HL-60 (cell line): ENCODE results near the gene NEK10.

Experiments
- DNase-seq, 2 experiments: peaks; one replicate each; pipeline ENCODE4 v3.0.0-alpha.2; 2010 to 2020; ENCODE audit warnings: low read depth in 1 of 2, low spot score in 1 of 2
- H3K27ac ChIP-seq: fragments of 250-450 bp; sonication (Bioruptor Pico); replicated peaks from 2 replicates; pipeline ENCODE4 v1.5.1; 2020; ENCODE audit warnings: mild to moderate bottlenecking, moderate library complexity
- H3K27me3 ChIP-seq: fragments of 250-450 bp; sonication (Bioruptor Pico); 2 replicates; pipeline ENCODE4 v1.5.1; 2021; ENCODE audit warnings: mild to moderate bottlenecking, moderate library complexity; ENCODE audit not compliant: insufficient read depth, poor library complexity, severe bottlenecking
- H3K4me3 ChIP-seq: replicated peaks from 2 replicates; pipeline ENCODE4 v1.5.1; 2011; ENCODE audit warnings: mild to moderate bottlenecking, control low read depth, low read length; ENCODE audit not compliant: insufficient read depth
- GABPA ChIP-seq: IDR thresholded peaks from 2 replicates; pipeline ENCODE4 v1.6.1; 2012; ENCODE audit warnings: low read depth
- POLR2AphosphoS5 ChIP-seq: IDR thresholded peaks from 2 replicates; pipeline ENCODE4 v1.6.1; 2012; ENCODE audit warnings: low read depth
- SPI1 ChIP-seq: IDR thresholded peaks from 2 replicates; pipeline ENCODE4 v1.6.1; 2012; ENCODE audit warnings: low read depth, mild to moderate bottlenecking, borderline replicate concordance
- TF ChIP-seq, protein P1 (sequence below): IDR thresholded peaks from one replicate; pipeline ENCODE4 v1.5.1; 2011; ENCODE audit warnings: low read length, control low read depth, inconsistent platforms; ENCODE audit not compliant: insufficient read depth
- TF ChIP-seq, protein P2 (sequence below): IDR thresholded peaks from 2 replicates; pipeline ENCODE4 v1.6.1; 2012; ENCODE audit warnings: low read depth; ENCODE audit not compliant: insufficient replicate concordance

The NEK10 gene

DNA sequence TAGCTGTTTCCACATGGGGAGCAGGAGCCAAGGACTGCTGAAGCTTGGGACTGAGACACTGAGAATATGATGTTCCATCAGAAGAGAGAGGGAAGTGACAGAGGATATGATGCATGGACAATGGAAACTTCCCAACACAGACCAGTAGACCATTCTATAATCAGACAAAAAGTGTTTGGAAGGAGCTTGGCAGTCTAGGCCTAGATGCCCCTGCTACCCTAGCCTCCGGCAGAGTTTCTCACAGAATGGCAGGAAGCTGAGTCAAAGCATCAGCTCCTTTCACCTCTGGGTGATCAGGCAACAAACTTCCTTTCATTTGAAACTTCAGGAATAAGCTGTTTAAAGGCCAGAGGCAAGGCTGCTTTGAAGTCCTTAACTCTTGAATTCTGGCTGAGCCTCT, 222.0 kb downstream of the NEK10 start:
- Histone ChIP-seq H3K4me3 (no peak overlapping the region), H3K27ac (no peak overlapping the region), H3K27me3 (no peaks in the 10 kb centered on the region)
- TF ChIP-seq GABPA: no peak
- TF ChIP-seq, protein P1, sequence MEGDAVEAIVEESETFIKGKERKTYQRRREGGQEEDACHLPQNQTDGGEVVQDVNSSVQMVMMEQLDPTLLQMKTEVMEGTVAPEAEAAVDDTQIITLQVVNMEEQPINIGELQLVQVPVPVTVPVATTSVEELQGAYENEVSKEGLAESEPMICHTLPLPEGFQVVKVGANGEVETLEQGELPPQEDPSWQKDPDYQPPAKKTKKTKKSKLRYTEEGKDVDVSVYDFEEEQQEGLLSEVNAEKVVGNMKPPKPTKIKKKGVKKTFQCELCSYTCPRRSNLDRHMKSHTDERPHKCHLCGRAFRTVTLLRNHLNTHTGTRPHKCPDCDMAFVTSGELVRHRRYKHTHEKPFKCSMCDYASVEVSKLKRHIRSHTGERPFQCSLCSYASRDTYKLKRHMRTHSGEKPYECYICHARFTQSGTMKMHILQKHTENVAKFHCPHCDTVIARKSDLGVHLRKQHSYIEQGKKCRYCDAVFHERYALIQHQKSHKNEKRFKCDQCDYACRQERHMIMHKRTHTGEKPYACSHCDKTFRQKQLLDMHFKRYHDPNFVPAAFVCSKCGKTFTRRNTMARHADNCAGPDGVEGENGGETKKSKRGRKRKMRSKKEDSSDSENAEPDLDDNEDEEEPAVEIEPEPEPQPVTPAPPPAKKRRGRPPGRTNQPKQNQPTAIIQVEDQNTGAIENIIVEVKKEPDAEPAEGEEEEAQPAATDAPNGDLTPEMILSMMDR: no peak
- TF ChIP-seq POLR2AphosphoS5: no peak
- TF ChIP-seq SPI1: no peak
- no peak for DNase-seq

DNA sequence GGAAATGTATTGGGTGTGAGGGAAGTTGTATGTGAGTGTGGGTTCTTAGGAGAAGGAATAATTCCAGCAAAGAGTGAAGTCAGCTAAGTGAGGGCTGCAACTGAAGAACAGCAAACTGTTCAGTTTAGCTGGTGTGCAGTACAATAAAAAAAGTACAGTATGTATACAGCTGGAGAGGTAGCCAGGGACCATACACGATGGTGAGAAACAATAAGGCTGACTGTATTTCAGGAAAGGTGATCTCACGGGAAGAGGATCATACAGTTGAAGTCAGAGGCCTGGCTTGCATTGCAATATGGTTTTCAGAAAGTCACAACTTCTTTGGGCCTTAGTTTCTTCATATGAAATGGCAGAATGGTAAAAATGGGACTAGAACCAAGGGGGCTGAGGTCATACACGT, 222.4 kb downstream of the NEK10 start:
- TF ChIP-seq SPI1 (no peak), GABPA (no peak), POLR2AphosphoS5 (no peak)
- TF ChIP-seq, protein P2, sequence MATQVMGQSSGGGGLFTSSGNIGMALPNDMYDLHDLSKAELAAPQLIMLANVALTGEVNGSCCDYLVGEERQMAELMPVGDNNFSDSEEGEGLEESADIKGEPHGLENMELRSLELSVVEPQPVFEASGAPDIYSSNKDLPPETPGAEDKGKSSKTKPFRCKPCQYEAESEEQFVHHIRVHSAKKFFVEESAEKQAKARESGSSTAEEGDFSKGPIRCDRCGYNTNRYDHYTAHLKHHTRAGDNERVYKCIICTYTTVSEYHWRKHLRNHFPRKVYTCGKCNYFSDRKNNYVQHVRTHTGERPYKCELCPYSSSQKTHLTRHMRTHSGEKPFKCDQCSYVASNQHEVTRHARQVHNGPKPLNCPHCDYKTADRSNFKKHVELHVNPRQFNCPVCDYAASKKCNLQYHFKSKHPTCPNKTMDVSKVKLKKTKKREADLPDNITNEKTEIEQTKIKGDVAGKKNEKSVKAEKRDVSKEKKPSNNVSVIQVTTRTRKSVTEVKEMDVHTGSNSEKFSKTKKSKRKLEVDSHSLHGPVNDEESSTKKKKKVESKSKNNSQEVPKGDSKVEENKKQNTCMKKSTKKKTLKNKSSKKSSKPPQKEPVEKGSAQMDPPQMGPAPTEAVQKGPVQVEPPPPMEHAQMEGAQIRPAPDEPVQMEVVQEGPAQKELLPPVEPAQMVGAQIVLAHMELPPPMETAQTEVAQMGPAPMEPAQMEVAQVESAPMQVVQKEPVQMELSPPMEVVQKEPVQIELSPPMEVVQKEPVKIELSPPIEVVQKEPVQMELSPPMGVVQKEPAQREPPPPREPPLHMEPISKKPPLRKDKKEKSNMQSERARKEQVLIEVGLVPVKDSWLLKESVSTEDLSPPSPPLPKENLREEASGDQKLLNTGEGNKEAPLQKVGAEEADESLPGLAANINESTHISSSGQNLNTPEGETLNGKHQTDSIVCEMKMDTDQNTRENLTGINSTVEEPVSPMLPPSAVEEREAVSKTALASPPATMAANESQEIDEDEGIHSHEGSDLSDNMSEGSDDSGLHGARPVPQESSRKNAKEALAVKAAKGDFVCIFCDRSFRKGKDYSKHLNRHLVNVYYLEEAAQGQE: no peak
- TF ChIP-seq, protein P1: no peak
- Histone ChIP-seq H3K27ac (no peak overlapping the region), H3K4me3 (no peak overlapping the region), H3K27me3 (no peaks in the 10 kb centered on the region)
- no peak for DNase-seq

DNA sequence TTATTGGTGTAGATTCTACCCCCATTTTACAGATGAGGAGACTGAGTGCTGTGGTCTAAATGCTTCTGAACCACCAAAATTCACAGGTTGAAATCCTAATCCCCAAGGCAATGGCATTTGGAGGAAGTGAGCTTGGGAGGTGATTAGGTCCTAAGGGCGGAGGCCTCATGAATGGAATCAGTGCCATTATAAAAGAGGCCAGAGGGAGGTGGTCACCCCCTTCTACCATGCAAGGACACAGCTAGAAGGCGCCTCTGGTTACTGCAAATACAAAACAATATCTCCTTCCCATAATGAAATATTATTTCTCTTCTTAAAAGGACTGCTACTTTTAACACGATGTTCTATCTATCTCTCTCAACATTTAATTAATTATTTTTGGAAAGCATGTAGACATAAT, 223.5 kb downstream of the NEK10 start:
- no peak for DNase-seq
- H3K4me3 ChIP-seq: no peak overlapping the region
- TF ChIP-seq, protein P2: no peak
- TF ChIP-seq POLR2AphosphoS5 (no peak), GABPA (no peak), SPI1 (no peak)
- TF ChIP-seq, protein P1: no peak
- no peak overlapping the region for H3K27ac ChIP-seq
- H3K27me3 ChIP-seq: no peaks in the 10 kb centered on the region

DNA sequence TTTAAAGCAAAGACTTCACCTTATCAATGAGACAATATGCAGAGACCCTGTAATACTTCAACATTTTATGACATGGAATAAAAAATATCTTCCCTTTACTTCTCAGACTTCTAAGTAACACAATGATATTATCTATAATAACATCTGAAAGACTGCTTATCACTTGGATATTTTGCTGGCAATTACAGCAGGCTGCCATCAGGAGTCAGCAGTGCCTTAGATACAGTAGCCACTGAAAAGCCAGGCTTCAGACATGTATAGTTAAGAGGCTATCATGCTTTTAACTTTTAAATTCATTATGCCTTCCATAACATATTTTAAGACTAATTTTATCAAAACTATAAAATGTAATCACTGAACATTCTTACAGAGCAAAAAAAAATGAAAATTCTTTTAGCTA, 227.5 kb downstream of the NEK10 start:
- DNase-seq: peak; percentile 1 to 7
- Histone ChIP-seq H3K4me3 (no peak overlapping the region), H3K27me3 (no peaks in the 10 kb centered on the region), H3K27ac (no peak overlapping the region)
- TF ChIP-seq, protein P1: peak; percentile 15
- TF ChIP-seq, protein P2: no peak
